ENCODE results near the gene MLPH.

Gene MLPH

GRCh38 chr2:237480988-237481525 is 6.0 kb upstream of the MLPH start:
- no peak for TF ChIP-seq ZFX (IDR thresholded peaks at IDR 0.05; ENCODE audit: borderline replicate concordance)
- TF ChIP-seq CTCF (IDR thresholded peaks at IDR 0.05) = no peak
- peak overlapping the region; percentile 100 for H3K27ac ChIP-seq

- no peak for TF ChIP-seq CTCF (IDR thresholded peaks at IDR 0.05)
- no peak for TF ChIP-seq ZFX (IDR thresholded peaks at IDR 0.05; ENCODE audit: borderline replicate concordance)
- peak overlapping the region; percentile 100 for H3K27ac ChIP-seq
Observed at GRCh38 chr2:237482485-237482884, 4.6 kb upstream of the MLPH start.

- peak overlapping the region; percentile 100 for H3K27ac ChIP-seq
- TF ChIP-seq ZFX (IDR thresholded peaks at IDR 0.05; ENCODE audit: borderline replicate concordance) = no peak
- TF ChIP-seq CTCF (IDR thresholded peaks at IDR 0.05) = no peak
Observed at GRCh38 chr2:237483018-237483731, 3.9 kb upstream of the MLPH start.

GRCh38 chr2:237485304-237485703 is 1.7 kb upstream of the MLPH start:
- no peak for TF ChIP-seq ZFX (IDR thresholded peaks at IDR 0.05; ENCODE audit: borderline replicate concordance)
- no peak for TF ChIP-seq CTCF (IDR thresholded peaks at IDR 0.05)
- peak overlapping the region; percentile 100 for H3K27ac ChIP-seq

GRCh38 chr2:237485844-237486243 is 1.2 kb upstream of the MLPH start:
- peak overlapping the region; percentile 100 for H3K27ac ChIP-seq
- no peak for TF ChIP-seq ZFX (IDR thresholded peaks at IDR 0.05; ENCODE audit: borderline replicate concordance)
- no peak for TF ChIP-seq CTCF (IDR thresholded peaks at IDR 0.05)

- no peak for TF ChIP-seq CTCF (IDR thresholded peaks at IDR 0.05)
- TF ChIP-seq ZFX (IDR thresholded peaks at IDR 0.05; ENCODE audit: borderline replicate concordance) = no peak
- H3K27ac ChIP-seq = peak overlapping the region; percentile 100
Observed at GRCh38 chr2:237486334-237486818, 675 bp upstream of the MLPH start.

GRCh38 chr2:237487496-237487895 is 445 bp downstream of the MLPH start:
- TF ChIP-seq ZFX (IDR thresholded peaks at IDR 0.05; ENCODE audit: borderline replicate concordance) = no peak
- no peak for TF ChIP-seq CTCF (IDR thresholded peaks at IDR 0.05)
- H3K27ac ChIP-seq = peak overlapping the region; percentile 100

Measured in 22Rv1 (cell line).